ENCODE results near the gene MISP3.

MISP3 gene

DNA sequence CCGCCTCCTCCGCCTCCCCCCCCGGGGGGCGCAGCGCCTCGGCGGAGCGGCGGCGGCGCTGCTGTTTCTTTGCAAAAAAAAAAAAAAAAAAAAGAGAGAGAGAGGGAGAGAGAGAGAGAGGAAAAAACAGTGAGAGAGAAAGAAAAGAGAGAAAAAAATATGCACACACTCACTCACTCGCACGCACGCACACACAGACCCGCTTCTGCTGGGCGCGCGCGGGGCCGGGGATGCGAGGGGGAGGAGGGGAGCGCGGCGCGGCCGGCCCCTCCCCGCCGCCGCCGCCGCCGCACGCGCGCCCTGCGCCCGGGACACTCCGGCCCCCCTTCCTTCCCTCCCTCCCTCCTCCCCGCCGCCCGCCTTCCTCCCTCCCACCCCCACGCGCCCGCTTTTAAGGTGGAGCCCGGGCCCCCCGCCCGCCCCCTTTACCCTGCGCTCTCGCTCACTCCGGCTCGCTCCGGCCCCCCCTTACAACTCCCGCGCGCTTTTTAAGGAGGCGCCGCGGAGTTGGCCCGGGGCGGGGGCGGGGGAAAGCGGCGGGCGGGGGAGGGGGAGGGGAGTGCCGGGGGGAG lies 18.0 kb downstream of the MISP3 start, which contains the start of gene SAMD1:
Gene SAMD1 (minus strand): TSS at position 243 of the 572 bp plus-strand sequence.
- Histone ChIP-seq H3K9ac (no peak within 1 kb of the TSS), H3K27me3 (ENCODE audit: control insufficient read depth, insufficient read depth, low read length) (no peaks in the 10 kb centered on the region)
- TF ChIP-seq, protein P1, sequence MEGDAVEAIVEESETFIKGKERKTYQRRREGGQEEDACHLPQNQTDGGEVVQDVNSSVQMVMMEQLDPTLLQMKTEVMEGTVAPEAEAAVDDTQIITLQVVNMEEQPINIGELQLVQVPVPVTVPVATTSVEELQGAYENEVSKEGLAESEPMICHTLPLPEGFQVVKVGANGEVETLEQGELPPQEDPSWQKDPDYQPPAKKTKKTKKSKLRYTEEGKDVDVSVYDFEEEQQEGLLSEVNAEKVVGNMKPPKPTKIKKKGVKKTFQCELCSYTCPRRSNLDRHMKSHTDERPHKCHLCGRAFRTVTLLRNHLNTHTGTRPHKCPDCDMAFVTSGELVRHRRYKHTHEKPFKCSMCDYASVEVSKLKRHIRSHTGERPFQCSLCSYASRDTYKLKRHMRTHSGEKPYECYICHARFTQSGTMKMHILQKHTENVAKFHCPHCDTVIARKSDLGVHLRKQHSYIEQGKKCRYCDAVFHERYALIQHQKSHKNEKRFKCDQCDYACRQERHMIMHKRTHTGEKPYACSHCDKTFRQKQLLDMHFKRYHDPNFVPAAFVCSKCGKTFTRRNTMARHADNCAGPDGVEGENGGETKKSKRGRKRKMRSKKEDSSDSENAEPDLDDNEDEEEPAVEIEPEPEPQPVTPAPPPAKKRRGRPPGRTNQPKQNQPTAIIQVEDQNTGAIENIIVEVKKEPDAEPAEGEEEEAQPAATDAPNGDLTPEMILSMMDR (IDR thresholded peaks at IDR 0.05), result no peak

DNA sequence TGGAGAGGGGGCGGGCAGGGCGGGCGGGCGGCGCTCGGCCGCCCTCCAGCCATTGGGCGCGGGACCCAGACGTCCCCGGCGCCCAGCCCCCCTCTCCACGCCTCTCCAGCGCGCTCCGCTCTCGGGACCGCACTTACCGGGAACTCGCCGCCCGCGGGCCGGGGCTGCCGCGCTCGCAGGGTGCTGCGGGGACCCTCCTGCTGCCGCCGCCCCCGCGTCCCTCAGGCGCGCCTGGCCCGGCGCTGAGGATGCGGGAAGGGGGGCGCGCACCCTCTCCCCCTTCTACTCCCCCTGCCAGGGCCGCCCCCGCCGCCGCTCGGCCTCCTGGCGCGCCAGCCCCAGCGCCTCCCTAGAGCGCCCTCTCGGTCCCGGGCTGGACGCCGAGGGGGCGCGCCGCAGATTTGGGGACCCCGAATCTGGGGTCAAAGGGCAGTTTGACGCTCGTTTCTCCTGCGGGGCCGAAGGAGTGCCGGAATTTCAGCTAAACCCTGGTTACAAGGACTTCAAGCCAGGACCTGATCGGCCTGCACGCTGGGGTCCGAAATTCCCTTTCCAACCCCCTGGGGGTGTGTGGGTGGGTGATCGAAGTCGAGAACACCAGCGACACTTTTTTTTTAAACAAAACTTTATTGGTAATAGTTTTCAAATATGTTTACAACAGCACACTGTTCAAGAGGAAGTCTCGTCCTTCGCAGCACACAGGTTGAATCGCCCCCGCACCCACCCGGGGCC lies 18.7 kb downstream of the MISP3 start:
- Histone ChIP-seq H3K9me3 (ENCODE audit: control insufficient read depth, low read length) (no peaks in the 10 kb centered on the region), H3K79me2 (no peaks in the 10 kb centered on the region), H3K27me3 (ENCODE audit: control insufficient read depth, insufficient read depth, low read length) (no peaks in the 10 kb centered on the region), H3K36me3 (ENCODE audit: control insufficient read depth, insufficient read depth, low read length) (no peaks in the 10 kb centered on the region), H3K27ac (peak overlapping the region; percentile 80), H3K4me1 (peaks cover 5% of the 10 kb centered on the region), H3K9ac (no peak overlapping the region), H3K4me2 (ENCODE audit: low read length) (peak overlapping the region; percentile 100), H2AFZ (peak overlapping the region; percentile 90), H3K4me3 (ENCODE audit: low read depth, low read length) (peak overlapping the region; percentile 87)
- TF ChIP-seq, protein P1 (IDR thresholded peaks at IDR 0.05), result peak; percentile 31

More for the DNA sequence above, 18.0 kb downstream of the MISP3 start, which contains the start of gene SAMD1:
- Histone ChIP-seq H3K27ac (peak within 1 kb of the TSS; percentile 80), H3K9me3 (ENCODE audit: control insufficient read depth, low read length) (no peaks in the 10 kb centered on the region), H3K4me2 (ENCODE audit: low read length) (peak within 1 kb of the TSS; percentile 100), H3K4me1 (peaks cover 5% of the 10 kb centered on the region), H3K36me3 (ENCODE audit: control insufficient read depth, insufficient read depth, low read length) (no peaks in the 10 kb centered on the region), H3K4me3 (ENCODE audit: low read depth, low read length) (peak within 1 kb of the TSS; percentile 87), H3K79me2 (no peaks in the 10 kb centered on the region), H2AFZ (peak within 1 kb of the TSS; percentile 90)

DNA sequence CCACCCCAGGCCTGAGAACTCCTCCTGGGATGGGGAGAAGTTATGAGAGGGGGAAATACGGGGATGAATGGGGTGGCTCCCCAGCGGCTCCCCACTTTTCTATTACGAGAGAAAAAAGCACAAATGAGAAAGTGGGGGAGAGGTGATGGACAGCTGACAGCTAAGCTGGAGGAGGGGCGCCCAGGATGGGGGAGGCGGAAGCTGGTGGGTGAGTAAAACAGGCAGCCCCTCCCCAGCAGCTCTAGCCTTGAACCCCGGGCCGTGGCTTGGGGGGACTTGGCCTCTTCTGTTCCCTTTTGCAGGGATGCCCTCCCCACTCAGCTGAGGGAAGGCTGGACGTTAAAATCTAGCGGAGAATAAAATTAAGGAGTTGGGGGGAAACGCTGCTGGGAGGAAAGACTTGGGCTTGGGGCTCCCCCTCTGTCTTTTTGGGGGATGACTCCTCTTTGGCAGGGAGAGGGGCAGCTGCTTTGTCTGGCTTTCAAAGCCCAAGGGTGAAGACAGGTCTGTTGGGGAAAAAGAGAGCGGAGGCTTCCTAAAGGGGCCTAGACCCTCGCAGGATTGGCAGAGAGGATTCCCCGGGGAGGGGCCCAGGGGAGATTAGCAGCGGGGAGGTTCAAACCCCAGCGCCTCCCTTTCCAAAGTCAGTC lies 19.4 kb downstream of the MISP3 start:
- no peaks in the 10 kb centered on the region for H3K27me3 ChIP-seq (ENCODE audit: control insufficient read depth, insufficient read depth, low read length)
- no peak overlapping the region for H3K9ac ChIP-seq
- TF ChIP-seq, protein P1 (IDR thresholded peaks at IDR 0.05), result no peak
- H3K36me3 ChIP-seq (ENCODE audit: control insufficient read depth, insufficient read depth, low read length), result no peaks in the 10 kb centered on the region
- H3K9me3 ChIP-seq (ENCODE audit: control insufficient read depth, low read length), result no peaks in the 10 kb centered on the region
- peak overlapping the region; percentile 90 for H2AFZ ChIP-seq
- peak overlapping the region; percentile 87 for H3K4me3 ChIP-seq (ENCODE audit: low read depth, low read length)
- peaks cover 5% of the 10 kb centered on the region for H3K4me1 ChIP-seq
- H3K4me2 ChIP-seq (ENCODE audit: low read length), result peak overlapping the region; percentile 100
- no peaks in the 10 kb centered on the region for H3K79me2 ChIP-seq
- H3K27ac ChIP-seq, result peak overlapping the region; percentile 80

DNA sequence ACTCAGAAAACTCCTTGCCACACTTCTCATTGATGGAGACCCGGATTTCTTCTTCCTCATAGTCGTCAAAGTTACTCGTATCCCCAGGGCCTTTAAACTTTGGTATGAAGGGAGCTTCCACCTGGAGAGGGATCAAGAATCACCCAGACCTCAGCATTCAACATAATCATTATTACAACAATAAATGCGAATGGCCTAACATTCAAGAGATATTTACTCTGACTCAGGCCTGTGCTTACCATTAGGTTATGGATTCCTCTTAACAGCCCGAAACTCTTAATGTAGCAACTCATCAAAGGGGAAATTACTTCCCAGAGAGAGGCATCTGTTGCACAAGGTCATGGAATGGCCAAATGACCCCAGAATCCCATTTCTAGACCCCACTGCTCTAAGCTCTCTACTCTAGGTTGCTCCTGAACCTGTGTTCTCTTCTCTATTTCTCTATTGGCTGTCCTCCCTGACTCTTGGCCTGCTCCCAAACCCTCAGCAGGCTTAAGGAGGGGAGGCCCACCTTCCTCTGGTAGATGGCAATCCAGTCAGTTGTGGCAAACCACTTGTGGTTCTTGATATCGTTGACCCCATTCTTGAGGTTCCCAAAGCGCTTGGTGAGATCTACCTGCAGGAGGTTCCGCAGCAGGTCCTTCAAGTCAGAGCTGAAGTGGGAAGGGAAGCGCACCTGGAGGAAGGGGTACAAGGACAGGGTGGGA lies 20.7 kb downstream of the MISP3 start:
- H3K4me3 ChIP-seq (ENCODE audit: low read depth, low read length), result no peak overlapping the region
- TF ChIP-seq, protein P1 (IDR thresholded peaks at IDR 0.05), result no peak
- no peak overlapping the region for H3K27ac ChIP-seq
- H3K9me3 ChIP-seq (ENCODE audit: control insufficient read depth, low read length), result no peaks in the 10 kb centered on the region
- H3K27me3 ChIP-seq (ENCODE audit: control insufficient read depth, insufficient read depth, low read length), result no peaks in the 10 kb centered on the region
- no peaks in the 10 kb centered on the region for H3K79me2 ChIP-seq
- H3K36me3 ChIP-seq (ENCODE audit: control insufficient read depth, insufficient read depth, low read length), result no peaks in the 10 kb centered on the region
- peaks cover 5% of the 10 kb centered on the region for H3K4me1 ChIP-seq
- no peak overlapping the region for H3K4me2 ChIP-seq (ENCODE audit: low read length)
- H2AFZ ChIP-seq, result no peak overlapping the region
- no peak overlapping the region for H3K9ac ChIP-seq

All from parathyroid adenoma (tissue), 2 donors.